Brain microvascular endothelial cell (primary cell): Measurements from ENCODE around the gene KCNH2.

Experiments used
- DNase-seq: peaks from one replicate; pipeline ENCODE4 v3.0.0-alpha.2; 2020
- H3K27ac ChIP-seq: fragments of 250-450 bp; sonication (Bioruptor Pico); 2 replicates; pipeline ENCODE4 v1.5.1; 2020; ENCODE audit warnings: mild to moderate bottlenecking, moderate library complexity
- H3K27me3 ChIP-seq: fragments of 250-450 bp; sonication (Bioruptor Pico); replicated peaks from 2 replicates; pipeline ENCODE4 v1.5.1; 2020; ENCODE audit warnings: mild to moderate bottlenecking
- H3K36me3 ChIP-seq: fragments of 250-450 bp; sonication (Bioruptor Pico); replicated peaks from 2 replicates; pipeline ENCODE4 v1.5.1; 2020; ENCODE audit warnings: mild to moderate bottlenecking
- H3K4me3 ChIP-seq: 2 replicates; pipeline ENCODE4 v1.5.1; 2011; ENCODE audit warnings: low read depth, mild to moderate bottlenecking, control low read depth, low read length, moderate library complexity
- in situ Hi-C: cut with HindIII; loops from 2 replicates; pipeline ENCODE4 v1.10.0; 2017; ENCODE audit warnings: low sequenced_read_pairs, low pct_ligation_motif_present
- TF ChIP-seq, protein P1 (sequence below): IDR thresholded peaks from 2 replicates; pipeline ENCODE4 v1.5.1; 2011; ENCODE audit warnings: low read depth, mild to moderate bottlenecking, moderate library complexity, low read length, control low read depth, inconsistent platforms; ENCODE audit errors: missing control alignments

Gene KCNH2

DNA sequence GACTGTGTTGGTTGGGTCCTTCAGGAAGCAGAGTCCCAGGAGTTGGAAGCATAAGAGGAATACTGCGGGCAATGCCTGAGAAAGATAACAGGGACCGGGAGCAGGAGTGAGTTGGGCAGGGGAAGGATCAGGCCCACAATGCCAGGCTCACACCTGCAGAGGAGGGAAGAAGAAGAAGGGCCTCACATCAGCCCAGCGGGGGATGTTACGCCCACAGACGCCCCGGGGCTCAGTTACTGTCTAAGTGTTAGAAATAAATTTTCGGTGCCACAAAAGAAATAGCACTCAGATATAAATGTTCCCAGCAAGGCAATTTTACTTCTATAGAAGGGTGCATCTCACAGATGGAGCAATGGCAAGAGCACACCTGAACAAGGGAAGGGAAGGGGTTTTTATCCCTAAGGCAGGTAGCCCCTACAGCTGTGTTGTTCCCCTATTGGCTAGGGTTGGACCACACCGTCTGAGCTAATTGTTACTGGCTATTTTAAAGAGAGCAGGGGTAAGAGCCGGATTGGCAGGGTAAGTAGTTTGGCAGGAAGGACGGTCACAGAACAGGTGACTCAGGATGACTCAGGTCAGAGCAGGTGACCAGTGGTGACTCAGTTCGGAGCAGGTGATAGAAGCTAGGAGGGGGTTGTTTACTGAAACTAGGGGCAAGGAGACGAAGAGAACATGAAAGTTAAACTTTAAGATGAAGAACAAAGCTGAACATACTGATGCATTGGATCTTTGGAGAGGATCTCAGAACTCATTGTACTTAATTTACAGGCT is 12.5 kb upstream of the KCNH2 start, which contains the start of gene NOS3:
TSS of gene NOS3 (plus strand) at position 602 of the 771 bp plus-strand sequence. CDS start 2,787 bp downstream, outside the sequence.
- Histone ChIP-seq H3K27ac (no peak within 1 kb of the TSS), H3K27me3 (no peaks in the 10 kb centered on the region), H3K4me3 (no peak within 1 kb of the TSS), H3K36me3 (no peaks in the 10 kb centered on the region)
- in situ Hi-C loops: no loop called here
- DNase-seq: no peak
- TF ChIP-seq, protein P1, sequence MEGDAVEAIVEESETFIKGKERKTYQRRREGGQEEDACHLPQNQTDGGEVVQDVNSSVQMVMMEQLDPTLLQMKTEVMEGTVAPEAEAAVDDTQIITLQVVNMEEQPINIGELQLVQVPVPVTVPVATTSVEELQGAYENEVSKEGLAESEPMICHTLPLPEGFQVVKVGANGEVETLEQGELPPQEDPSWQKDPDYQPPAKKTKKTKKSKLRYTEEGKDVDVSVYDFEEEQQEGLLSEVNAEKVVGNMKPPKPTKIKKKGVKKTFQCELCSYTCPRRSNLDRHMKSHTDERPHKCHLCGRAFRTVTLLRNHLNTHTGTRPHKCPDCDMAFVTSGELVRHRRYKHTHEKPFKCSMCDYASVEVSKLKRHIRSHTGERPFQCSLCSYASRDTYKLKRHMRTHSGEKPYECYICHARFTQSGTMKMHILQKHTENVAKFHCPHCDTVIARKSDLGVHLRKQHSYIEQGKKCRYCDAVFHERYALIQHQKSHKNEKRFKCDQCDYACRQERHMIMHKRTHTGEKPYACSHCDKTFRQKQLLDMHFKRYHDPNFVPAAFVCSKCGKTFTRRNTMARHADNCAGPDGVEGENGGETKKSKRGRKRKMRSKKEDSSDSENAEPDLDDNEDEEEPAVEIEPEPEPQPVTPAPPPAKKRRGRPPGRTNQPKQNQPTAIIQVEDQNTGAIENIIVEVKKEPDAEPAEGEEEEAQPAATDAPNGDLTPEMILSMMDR: no peak

DNA sequence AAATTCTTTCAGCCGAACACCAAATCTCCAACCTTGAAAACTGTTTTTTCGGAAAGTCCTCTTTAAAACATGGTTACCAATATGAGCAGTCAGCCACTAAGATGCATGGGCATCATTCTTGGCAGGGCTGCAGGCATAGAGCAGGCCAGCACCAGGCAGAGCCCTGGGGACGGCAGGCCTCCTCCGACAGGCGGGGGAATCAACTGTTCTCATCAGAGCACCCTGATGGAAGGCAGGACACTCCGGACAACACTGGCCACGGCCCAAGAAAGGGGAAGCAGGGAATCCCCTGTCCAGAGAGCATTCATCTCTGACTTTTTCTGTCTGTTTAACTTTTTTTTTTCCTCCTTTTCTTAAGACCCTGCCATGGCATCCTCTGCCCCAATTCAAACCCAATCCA is 11.3 kb upstream of the KCNH2 start:
- no peak overlapping the region for H3K27ac ChIP-seq
- no peaks in the 10 kb centered on the region for H3K36me3 ChIP-seq
- in situ Hi-C loops: no loop called here
- TF ChIP-seq, protein P1: no peak
- H3K4me3 ChIP-seq: no peak overlapping the region
- no peak for DNase-seq
- H3K27me3 ChIP-seq: no peaks in the 10 kb centered on the region

DNA sequence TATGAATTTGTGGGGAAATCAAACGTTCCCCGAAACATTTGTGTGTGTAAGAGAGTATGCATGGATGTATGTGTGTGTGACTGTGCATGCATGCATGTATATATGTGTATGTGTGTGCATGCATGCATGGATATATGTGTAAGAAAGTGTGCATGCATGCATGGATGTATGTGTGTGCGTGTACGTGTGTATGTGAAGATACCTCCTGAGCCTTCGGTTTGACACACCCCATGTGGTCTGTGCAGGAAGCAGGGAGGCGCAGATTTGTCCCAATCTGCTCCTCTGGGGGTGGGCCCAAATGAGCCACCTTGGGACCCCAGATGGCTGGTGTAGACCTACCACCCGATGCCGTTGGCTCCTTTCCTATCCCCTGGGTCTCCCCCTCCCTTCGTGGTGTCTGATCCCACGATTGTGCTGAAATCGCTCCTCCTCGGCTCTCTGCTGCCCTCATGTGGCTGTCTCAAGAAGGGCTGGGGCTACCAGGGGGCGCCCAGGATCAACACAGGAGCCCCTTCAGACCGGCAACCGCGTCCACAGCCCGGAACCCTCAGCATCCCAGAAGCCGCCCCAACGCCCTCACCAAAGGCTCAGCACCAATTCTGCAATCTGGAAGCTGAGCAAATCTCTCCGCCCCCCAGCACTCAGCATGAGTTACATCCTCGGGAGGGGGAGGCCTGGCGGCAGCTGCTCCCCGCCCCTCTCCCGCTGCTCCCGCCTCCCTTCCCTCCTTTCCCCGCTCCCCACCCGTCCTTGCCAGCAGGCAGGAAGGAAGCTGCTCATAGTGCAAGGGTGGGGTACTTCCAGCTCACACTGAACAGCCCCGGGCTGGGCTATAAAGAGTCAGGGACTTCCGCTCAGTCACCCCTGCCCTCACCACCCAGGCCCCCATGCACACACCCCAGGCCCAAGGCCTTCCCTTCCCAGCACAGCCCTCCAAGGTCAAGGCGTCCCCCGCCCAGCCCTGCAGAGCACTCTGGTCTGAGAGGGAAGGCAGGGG is 10.4 kb upstream of the KCNH2 start:
- H3K36me3 ChIP-seq: no peaks in the 10 kb centered on the region
- H3K4me3 ChIP-seq: no peak overlapping the region
- H3K27ac ChIP-seq: no peak overlapping the region
- H3K27me3 ChIP-seq: no peaks in the 10 kb centered on the region
- in situ Hi-C loops: no loop called here
- TF ChIP-seq, protein P1: peak; percentile 92
- DNase-seq: peak; percentile 34

DNA sequence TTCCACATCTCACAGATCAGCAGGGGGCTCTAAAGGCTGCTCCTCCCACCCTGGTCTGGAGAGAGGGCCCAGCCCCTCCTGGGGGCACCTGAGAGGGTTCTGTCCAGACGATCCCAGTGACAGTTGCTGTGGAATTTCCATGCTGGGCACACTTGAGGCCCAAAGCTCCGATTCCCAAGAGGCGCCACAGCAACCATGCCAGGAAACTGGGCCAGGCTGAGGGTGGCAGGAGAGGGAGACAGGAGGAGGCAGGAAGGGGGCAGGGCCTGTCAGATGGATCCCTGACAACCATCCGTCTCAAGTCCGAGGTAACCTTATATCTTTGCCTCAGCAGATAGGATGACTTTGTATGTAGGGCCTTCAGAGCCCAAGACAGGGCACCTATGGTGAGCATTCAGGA is 8.4 kb upstream of the KCNH2 start:
- Histone ChIP-seq H3K27me3 (peaks cover 4% of the 10 kb centered on the region), H3K36me3 (no peaks in the 10 kb centered on the region), H3K27ac (no peak overlapping the region), H3K4me3 (no peak overlapping the region)
- DNase-seq: no peak
- TF ChIP-seq, protein P1: no peak
- in situ Hi-C loops: no loop called here

DNA sequence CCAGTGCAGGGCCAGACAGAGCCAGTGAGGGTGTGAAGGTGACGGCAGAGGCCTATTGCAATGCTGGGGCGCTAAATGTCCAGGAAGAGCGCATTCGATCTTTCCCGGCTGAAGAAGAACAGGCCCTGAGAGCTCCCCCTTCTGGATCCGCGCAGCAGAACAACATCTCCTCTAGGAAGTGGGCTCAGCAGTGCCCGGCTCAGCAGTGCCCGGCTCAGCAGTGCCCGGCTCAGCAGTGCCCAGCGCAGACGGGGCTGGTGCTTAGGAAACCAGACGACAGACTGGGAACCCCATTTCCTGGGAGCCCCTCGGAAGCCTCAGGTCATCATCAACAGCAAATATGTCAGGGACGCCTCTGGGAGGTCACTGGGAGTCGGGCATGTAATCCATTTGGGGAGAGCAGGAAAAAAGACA is 8.0 kb upstream of the KCNH2 start:
- Histone ChIP-seq H3K27ac (no peak overlapping the region), H3K27me3 (peaks cover 8% of the 10 kb centered on the region), H3K36me3 (no peaks in the 10 kb centered on the region), H3K4me3 (no peak overlapping the region)
- TF ChIP-seq, protein P1: peak; percentile 89
- peak; percentile 37 for DNase-seq
- in situ Hi-C loops: no loop called here
